ENCODE data around the gene WDR74.
A peak's percentile ranks its signal among the peaks of the same experiment; 100 is the strongest.

The WDR74 gene

GRCh38 chr11:62805961-62806441 lies 33.4 kb downstream of the WDR74 start:
- intact Hi-C loops (cut with DNase I) = loop anchor here (2.0 kb wide), 1 partner anchor 17 kb away; no protein-coding TSS in a partner anchor
- DNase-seq = peak in 4 of 42 donors; percentile 3 to 26 (median 21)

- peak; percentile 89 to 98 (median 96) for DNase-seq
- intact Hi-C loops (cut with DNase I) = loop anchor here (2.0 kb wide), 1 partner anchor 16 kb away; no protein-coding TSS in a partner anchor
These were observed 34.1 kb downstream of the WDR74 start, which contains the start of gene NXF1 for GRCh38 chr11:62805076-62805892. NXF1 (minus strand) TSS chr11:62805440; CDS start chr11:62805356, 84 bp downstream.

GRCh38 chr11:62804310-62805075 lies 34.9 kb downstream of the WDR74 start:
- DNase-seq = peak in 2 of 42 donors; percentile 23 to 28
- intact Hi-C loops (cut with DNase I) = loop anchor here (2.0 kb wide), 1 partner anchor 16 kb away; no protein-coding TSS in a partner anchor

DNA sequence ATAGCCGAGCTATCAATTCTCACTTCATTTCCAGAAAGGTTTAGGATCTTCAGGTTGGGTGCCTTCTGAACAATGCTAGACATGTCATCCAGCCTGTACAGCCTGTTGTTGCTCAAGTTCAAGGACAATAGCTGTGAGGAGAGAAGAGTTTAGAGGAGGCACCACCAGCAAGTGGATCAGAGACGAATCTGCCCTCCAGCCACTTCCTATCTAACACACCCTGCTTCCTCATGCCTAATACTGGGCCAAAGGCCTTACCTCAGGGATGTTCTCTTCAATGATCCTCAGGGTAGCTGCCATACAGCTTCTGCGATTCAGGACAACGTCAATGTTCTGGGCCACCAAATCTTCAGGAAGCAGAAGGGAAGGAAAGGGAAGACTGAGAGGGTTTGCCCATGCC lies 38.3 kb downstream of the WDR74 start:
- intact Hi-C loops (cut with DNase I) = no loop called here
- DNase-seq = no peak

DNA sequence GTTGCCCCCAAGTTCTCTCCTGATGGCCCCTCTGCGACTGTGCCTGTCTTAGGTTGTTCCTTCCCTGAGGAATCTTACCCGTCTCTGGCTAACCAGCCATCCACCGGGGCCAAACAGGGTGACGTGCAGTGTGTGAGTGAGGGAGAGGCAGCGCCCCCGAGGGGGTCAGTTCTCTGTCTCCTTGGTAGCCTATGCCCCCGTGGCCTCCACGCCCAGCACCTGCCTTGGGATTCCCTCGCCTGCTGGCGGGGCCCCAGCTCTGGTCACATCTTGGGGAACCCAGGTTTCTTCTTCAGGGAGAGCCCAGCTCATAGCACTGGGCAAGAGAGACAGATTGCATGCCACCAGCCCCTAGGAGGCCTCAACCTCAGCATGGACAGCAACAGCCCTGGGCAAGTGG lies 39.9 kb downstream of the WDR74 start:
- DNase-seq = no peak
- intact Hi-C loops (cut with DNase I) = no loop called here

- no peak for DNase-seq
- intact Hi-C loops (cut with DNase I) = no loop called here
These were observed 43.1 kb downstream of the WDR74 start for GRCh38 chr11:62796281-62796680.

DNA sequence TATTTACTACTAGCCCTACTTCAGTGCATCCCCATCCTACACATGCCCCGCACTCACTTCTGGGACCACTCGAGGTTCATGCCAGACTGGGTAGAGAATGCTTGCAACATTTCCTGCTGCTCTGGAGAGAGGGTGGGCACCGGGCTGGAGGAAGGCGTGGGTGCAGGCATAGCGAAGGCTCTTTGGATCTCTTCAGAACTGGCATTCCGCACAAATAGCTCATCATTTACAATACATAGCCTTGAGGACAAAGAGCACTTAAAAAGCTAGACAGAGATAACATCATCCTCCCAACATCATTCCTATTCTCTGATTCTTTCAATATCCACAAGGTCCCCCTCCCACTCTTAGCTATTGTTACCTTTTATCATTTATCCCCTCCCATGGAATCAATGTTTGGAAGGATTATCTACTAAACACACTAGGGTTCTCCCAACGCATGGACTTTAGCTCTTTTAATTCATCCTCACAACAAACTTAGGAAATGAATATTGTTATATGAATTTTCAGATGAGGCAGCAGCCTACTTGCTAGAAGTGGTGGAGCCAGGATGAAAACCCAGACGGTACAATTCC lies 45.1 kb downstream of the WDR74 start:
- intact Hi-C loops (cut with DNase I) = loop anchor here (5.0 kb wide), 1 partner anchor 63 kb away; no protein-coding TSS in a partner anchor
- no peak for DNase-seq

DNA sequence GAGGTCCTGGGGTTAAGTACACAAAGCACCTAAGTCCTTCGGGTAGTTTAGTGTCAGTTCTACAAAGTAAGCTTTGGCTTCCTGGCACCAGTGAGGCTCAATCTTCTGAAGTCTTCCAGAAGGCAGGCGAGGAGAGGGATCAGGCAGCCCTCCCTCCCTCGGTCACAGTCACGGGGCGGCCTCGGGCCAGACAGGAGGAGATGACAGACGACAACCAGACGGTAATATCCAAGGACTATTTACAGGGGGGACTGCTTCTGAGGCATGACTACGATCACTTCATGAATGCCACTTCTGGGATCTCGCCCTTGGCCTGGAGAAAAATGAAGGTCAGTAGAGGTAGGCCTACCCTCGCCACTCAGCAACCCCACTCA lies 47.2 kb downstream of the WDR74 start:
- intact Hi-C loops (cut with DNase I) = loop anchor here (5.0 kb wide), 1 partner anchor 65 kb away; no protein-coding TSS in a partner anchor
- DNase-seq = no peak

DNA sequence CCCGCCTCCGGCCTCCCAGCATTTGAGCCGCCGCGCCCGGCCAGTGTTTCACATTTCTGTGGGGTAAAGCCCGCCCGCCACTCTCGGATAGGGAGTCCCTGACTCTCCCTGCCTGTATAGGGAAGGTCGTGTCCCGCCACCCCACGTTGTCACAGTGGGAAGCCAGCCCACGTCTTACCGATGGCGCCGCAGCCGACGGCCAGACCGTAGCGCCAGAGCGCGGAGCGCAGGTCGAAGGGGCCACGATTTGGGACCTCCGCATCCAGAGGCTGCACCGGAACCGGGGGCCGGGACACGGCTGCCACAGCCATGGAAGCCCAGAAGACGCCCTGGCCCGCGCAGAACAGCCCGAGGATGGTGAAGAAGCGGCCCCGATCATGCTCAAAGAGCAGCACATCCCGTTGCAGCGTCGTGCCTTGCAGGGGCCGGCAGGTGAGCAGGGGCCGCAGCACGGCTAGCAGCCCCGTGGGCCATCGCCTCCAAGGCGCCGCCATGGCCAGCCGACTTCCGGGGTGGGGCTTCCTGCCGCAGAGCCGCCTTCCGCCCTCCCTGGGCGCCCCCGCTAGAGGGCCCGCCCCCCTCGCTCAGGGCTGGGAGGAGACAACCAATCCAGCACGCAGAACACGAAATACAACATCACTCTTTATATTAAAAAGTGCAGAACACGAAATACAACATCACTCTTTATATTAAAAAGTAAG lies 47.7 kb downstream of the WDR74 start, which contains the start of gene TMEM223:
TMEM223 (minus strand) TSS at position 506 of the 701 bp plus-strand sequence; CDS start at position 494, 12 bp downstream.
- peak; percentile 77 to 96 (median 93) for DNase-seq
- intact Hi-C loops (cut with DNase I) = loop anchor here (5.0 kb wide), 1 partner anchor 66 kb away; no protein-coding TSS in a partner anchor

- peak in 17 of 42 donors; percentile 13 to 76 (median 54) for DNase-seq
- intact Hi-C loops (cut with DNase I) = loop anchor here (2.0 to 10.0 kb wide), 2 partner anchors 15 to 45 kb away; partner anchors contain the start of genes NXF1, STX5, TEX54 and WDR74
These were observed 49.8 kb downstream of the WDR74 start for GRCh38 chr11:62789576-62789975.

DNA sequence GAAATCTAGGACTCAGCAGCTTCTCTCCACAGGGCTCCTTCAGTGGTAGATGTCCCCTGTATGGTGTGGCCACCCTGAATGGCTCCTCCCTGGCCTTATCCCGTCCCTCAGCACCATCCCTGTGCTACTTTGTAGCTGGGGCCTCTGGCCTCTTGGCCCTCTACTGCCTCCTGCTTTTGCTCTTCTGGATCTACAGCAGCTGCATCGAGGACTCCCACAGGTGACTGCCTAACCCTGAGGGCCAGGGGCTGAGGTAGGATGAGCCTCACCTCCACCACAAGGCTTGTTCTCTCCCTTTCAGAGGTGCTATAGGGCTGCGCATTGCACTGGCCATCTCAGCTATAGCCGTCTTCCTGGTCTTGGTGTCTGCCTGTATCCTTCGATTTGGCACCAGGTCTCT lies 50.4 kb downstream of the WDR74 start:
- DNase-seq = no peak
- intact Hi-C loops (cut with DNase I) = loop anchor here (2.0 to 10.0 kb wide), 2 partner anchors 16 to 46 kb away; partner anchors contain the start of genes NXF1, STX5, TEX54 and WDR74

DNA sequence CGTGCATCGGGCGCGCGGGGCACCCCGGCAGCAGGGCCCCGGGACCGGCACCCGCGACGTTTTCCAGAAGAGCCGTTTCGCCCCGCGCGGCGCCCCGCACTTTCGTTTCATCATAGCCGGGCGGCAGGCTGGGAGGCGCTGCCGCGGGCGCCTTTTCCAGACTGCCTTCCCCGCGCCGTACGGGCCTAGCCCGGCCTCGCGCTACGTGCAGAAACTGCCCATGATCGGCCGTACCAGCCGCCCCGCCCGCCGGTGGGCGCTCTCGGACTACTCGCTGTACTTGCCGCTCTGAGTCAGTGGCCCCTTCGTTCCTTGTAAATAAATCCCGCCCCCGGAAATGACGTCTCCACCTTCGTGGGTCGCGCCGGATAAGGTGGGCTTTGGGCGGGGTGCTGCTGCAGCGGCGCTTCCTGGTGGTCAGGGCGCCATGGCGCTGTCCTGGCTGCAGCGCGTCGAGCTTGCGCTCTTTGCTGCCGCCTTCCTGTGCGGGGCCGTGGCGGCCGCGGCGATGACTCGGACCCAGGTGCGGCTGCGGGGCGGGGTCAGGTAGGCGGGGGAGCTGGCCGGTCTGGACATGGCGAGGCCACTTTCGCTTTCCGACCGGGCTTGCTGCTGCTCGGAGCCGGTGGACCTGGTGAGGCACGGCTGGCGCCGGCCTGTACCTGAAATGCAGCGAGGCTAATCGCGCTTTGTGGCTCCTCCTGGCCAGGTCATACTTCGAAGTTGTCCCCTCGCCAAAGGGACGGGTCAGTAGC lies 52.2 kb downstream of the WDR74 start, which contains the start of gene TMEM179B:
TMEM179B (plus strand) TSS at position 398 of the 755 bp plus-strand sequence; CDS start at position 428, 30 bp downstream.
- intact Hi-C loops (cut with DNase I) = loop anchor here (2.0 to 10.0 kb wide), 2 partner anchors 16 to 48 kb away; partner anchors contain the start of genes STX5, TAF6L, TEX54 and WDR74
- peak; percentile 96 to 100 (median 99) for DNase-seq

DNA sequence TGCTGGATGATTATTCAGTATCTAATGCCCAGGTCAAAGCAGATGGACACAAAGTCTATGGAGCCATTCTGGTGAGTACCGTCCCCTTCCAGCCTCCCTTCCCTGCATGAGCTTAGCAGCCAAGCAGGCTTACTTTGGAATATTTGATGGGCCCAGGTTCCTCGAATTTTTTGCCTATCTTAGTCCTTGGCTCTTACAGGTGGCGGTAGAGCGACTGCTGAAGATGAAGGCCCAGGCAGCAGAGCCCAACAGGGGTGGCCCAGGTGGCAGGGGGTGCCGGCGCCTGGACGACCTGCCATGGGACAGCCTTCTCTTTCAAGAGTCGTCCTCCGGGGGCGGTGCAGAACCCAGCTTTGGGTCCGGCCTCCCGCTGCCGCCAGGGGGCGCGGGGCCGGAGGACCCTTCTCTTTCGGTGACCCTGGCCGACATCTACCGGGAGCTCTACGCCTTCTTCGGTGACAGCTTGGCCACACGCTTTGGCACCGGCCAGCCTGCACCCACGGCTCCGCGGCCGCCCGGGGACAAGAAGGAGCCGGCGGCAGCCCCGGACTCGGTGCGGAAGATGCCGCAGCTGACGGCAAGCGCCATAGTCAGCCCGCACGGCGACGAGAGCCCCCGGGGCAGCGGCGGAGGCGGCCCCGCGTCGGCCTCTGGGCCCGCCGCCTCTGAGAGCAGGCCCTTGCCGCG lies 52.9 kb downstream of the WDR74 start:
- intact Hi-C loops (cut with DNase I) = loop anchor here (2.0 to 10.0 kb wide), 2 partner anchors 16 to 48 kb away; partner anchors contain the start of genes STX5, TAF6L, TEX54 and WDR74
- DNase-seq = peak; percentile 68 to 94 (median 87)

Measured in head of caudate nucleus (tissue), 42 donors.